Stimulated activated CD4-positive, alpha-beta T cell treated with anti-CD3 and anti-CD28 coated beads, Interleukin-15, amount 100 ng/mL, for 24 hours (primary cell): ENCODE data around the gene KIRREL2.
"Not testable (repeated sequence)": the region's sequence is repeated elsewhere in the genome, so short reads cannot be mapped to it uniquely, and the experiment has no call there.

Experiments used
- DNase-seq: peaks from one replicate; pipeline ENCODE4 v3.0.0-alpha.2; 2020

Gene KIRREL2

DNA sequence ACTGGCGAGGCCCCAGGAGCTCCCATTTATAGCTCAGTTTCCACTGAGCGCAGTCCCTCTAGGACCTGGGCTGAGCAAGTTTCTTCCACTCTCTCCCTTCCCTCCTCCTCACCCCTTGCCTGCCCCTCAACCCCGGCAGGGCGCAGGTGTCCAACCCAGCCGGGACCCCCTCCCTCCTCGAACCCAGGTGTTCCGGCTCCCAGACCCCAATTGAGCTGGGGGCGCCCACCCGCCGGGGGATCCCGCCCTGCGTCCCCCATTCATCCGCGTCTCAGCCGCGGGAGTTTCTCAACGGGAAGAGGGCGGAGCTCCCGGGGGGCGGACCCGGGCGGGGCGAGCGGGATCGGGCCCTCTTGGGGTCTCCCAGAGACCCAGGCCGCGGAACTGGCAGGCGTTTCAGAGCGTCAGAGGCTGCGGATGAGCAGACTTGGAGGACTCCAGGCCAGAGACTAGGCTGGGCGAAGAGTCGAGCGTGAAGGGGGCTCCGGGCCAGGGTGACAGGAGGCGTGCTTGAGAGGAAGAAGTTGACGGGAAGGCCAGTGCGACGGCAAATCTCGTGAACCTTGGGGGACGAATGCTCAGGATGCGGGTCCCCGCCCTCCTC, at the start of gene KIRREL2:
TSS of gene KIRREL2 (plus strand) at position 366 of the 604 bp plus-strand sequence. CDS start at position 575, 209 bp downstream.
- peak; percentile 55 for DNase-seq

DNA sequence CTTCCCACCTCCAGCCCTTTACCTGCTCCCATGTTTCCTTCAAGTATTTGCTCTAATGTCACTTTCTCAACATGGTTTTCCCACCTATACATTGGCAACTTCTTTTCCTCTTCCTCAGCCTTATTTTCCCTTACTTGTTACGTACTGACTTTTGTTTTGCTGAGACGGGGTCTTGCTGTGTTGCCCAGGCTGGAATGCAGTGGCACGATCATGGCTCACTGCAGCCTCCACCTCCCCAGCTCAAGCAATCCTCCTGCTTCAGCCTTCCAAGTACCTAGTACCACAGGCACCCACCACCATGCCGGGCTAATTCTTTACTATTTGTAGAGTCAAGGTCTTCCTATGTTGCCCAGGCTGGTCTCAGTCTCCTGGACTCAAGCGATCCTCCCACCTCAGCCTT, 49.1 kb upstream of the KIRREL2 start:
- no peak for DNase-seq

DNA sequence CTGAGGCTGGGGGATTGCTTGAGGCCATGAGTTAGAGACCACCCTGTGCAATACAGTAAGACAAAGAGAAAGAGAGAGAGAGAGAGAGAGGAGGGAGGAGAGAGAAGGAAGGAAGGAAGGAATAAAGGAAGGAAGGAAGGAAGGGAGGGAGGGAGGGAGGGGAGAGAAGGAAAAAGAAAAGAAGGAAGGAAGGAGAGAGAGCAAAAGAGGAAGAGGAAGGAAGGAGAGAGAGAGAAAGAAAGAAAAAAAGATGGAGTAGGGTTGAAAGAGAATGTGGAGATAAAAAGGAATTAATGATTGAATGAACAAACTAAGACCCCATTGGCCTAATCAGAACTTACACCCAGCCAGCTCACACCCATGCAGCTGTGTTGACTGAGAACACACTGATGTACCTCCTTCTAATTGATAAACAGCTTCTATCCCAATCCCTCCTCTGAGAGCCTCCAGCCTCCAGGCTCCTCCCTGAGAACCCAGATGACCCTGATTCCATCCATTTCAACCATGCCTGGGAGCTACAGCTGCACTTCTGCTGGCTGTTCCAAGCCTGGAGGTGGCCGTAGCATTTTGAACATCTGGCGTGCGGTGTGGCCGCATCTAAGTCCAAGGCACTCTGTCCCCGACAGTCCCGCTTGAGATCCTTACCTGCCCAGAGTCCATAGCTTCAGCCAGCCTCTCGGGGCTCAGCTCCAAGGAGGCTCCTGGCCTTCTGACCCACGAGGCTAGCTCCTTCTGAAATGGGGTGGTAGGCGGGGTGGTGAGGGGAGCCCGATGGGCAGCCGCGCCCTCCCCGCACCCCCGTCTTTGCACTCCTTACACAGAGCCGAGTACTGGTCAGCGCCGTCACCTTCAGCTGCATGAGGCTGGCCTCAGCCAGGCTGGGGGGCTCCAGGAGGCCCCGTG, 45.1 kb upstream of the KIRREL2 start:
- no peak for DNase-seq

DNA sequence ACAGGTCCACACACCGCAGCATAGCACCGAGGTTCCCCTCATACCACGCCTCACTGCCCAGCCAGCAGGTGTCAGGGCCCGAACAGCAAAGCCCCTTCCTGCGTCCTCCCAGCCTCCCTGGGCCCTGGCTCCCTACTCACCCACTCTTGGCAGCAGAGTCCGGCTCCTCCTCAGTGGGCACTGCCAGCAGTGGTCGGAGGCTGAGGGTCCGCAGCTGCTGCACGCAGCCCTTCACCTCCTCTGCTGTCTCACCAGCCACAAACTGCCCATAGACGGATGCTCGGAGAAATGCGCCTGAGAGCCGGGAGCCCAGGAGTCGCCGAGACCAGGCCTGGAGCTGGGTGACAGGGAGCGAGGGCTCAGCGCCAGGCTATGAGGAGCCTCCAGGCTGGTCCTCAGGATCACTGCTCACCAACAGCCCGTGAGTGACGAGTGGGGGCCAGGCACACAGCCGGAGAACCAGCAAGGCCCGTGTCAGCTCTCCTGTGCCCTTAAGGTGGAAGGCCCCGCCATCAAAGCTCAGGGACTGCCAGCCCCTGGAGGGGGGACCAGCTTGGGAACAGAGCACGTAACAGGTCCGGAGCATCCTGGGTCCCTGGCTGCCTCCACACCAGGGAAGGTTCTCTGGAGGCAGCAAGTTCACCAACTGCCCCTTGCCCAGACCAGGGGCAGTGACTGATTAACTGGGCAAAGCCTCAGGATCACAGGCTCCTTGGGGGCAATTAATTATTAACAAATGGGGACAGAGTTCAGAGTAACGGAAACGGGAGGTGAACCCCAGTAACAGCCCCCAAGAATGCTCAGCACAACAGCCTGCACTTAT, 44.3 kb upstream of the KIRREL2 start, which contains the start of gene PRODH2:
TSS of gene PRODH2 (minus strand) at position 626 of the 823 bp plus-strand sequence. CDS start at position 586, 40 bp downstream.
- no peak for DNase-seq

DNA sequence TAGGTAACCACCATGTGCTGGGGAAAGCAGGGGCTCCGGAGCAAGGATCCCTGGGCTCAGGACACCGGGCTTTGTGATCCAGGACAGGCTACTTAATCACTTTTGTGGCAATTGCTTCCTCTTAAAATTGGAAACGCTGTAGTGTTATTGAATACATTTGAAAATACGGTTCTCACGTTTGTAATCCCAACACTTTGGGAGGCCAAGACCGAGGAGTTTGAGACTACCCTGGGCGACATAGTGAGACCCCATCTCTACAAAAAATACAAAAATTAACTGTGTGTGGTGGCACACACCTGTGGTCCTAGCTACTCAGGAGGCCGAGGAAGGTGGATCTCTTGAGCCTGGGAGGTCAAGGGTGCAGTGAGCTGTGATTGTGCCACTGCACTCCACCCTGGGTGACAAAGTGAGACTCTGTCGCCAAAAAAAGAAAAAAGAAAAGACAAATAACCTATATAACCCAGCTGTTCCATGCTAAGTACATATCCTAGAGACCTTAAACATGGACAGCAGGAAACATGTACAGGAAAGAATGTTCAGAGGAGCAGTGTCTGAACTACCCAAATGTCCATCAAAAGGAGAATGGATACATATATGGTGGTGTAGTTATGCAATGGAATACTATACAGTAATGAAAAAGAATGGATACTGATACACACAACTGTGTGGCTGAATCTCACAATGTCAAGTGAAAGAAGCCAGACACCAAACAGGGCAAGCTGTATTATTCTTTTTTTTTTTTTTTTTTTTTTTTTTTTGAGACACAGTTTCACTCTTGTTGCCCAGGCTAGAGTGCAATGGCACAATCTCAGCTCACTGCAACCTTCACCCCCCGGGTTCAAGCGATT, 43.4 kb upstream of the KIRREL2 start:
- DNase-seq = no peak

DNA sequence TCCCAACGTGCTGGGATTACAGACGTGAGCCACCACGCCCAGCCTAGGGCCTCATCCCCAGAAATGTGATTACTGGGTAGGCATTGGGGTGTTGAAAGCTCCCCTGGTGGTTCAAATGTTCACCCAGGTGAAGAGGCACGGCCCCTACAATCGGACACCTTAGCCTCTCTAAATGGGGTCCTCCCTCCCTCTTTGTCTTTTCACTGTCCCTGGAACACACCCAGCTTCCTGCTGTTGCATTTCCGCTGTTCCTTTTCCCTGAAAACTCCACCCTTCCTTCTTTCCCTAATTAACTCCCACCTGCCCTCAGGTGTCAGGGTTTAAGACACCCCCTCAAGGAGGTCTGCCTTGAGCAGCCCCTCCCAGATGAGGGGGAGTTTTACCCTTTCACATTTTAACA, 40.4 kb upstream of the KIRREL2 start:
- DNase-seq = no peak

DNA sequence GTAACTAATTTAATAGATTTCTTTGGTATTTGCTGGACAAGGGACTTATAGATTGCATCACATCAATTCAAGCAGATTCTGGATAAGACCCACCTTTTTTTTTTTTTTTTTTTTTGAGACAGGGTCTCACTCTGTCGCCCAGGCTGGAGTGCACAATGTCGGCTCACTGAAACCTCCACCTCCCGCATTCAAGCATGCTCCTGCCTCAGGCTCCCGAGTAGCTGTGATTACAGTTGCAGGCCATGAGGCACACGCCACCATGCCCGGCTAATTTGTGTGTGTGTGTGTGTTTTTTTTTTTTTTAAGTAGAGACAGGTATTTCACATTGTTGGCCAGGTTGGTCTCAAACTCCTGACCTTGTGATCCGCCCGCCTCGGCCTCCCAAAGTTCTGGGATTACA, 39.9 kb upstream of the KIRREL2 start:
- DNase-seq = no peak

DNA sequence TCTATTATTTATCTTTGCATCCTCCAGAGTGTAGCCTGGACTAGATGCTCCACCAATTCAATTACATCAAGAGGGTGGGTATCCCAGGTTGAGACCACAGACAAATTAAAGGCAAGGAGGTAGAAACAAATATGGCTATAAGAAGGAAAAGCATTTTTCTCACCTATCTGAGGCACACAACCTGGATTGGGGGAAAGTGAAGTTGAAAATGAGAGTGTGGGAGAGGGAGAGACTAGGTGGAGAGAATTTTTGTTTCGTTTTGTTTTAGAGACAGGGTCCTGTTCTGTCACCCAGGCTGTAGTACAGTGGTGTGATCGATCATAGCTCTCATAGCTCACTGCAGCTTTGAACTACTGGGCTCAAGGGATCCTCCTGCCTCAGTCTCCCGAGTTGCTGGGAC, 38.3 kb upstream of the KIRREL2 start:
- no peak for DNase-seq

DNA sequence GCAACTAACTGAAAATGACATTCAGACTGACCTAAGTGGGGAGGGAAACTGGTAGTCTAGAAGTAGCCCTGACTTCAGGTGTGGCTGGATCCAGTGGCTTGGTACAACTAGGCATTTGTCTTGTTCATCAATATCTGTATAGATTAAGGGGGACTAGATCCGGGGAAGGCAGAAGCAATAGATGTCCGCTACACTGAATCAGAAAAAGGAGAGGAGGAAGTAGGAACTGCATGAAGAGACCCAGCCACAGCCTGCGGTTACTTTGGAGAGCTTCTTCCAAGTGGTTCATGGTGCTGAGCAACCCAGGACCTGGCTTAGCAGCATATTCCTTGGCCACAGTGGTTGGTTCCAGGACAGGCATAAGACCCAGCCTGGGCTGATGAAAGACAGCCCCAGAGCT, 34.1 kb upstream of the KIRREL2 start:
- no peak for DNase-seq

DNA sequence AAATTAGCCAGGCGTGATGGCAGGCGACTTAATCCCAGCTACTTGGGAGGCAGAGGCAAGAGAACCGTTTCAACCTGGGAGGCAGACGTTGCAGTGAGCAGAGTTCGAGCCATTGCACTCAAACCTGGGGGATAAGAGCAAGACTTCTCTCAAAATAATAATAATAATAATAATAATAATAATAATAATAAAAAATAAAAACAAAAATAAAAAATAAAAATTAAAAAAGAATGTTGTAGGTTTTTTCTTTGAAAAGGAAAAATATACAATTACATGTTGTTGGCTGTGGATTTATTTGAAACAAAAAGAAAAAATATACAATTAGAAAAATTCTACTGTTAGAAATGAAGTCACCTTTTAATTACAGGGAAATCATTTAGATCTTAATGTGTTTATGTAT, 32.6 kb upstream of the KIRREL2 start:
- no peak for DNase-seq

DNA sequence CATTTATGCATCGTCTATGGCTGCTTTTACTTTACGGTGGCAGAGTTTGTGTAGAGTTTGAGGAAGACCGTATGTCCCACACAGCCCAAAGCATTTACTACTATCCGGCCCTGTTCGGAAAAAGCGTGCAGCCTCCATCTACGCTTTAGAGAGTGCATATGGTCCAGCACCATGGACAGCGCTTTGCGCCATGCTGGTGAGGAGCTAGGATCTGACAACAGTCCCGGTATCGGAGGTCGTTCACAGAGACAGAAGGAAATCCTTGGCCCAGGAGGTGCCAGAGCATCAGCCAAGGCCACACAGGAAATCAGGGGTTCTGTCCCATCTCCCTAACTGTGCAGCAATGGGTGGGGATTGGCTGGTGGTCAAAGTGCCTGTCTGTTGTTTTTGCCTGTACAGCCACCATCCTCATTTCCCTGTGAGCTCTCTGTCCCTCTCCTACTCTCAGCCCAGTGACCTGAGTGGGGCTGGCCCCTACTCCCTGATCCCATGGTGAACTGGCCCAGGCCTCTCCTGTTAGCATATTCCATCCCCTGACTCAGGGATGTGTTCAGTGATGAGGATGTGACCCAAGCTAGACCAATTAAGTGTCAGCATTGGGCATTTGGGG, 27.9 kb upstream of the KIRREL2 start:
- DNase-seq = peak; percentile 71

DNA sequence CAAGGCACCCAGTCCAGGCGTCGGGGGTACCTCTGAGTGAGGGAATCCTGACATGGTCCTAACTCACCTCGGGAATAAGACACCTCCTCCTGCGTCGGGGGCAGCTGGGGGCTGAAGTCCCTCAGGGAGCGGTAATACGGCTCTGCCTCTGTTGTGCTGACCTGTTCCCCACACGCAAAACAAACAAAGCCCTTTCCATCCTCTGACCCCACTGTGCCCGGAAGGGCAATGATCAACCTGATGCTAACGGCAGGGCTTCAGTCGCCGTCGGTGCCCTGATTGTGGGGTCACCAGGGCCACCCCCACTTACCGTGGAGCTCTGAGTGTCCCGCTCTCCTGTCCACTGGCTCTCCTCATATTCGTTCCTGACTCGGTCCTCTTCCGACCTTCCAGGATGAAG, 25.7 kb upstream of the KIRREL2 start:
- no peak for DNase-seq

DNA sequence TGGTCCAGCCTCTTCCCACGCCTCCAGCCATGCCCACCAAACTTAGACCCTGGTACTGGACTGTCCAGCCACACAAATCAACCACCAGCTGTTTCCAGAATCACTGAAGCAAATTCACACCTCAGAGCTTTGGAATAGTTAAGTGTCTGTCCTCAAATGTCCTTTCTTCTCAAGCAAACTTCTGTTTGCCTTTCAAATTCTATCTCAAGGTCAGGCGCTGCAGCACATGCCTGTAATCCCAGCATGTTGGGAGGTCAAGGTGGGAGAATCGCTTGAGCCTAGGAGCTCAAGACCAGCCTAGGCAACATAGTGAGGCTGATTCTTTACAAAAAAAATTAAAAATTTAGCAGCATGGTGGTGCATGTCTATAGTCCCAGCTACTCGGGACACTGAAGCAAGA, 24.7 kb upstream of the KIRREL2 start:
- DNase-seq = no peak

DNA sequence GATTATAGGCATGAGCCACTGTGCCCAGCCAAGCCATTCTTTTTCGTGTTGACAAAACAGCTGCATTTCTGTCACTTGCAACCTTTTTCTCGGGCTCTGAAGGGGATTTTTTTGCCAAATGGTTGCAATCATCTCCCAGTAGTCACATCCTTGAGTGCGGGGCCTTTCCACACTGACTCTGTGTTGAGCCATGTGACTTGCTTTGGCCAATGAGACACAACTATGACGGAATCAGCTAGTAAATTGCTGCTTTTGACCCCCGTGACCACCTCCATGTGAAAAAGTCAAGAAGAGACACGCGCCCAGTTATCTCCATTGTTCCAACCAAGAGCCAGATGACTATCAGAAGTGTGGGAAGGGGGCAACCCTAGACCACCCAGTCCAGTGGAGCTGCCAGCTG, 22.7 kb upstream of the KIRREL2 start:
- no peak for DNase-seq

DNA sequence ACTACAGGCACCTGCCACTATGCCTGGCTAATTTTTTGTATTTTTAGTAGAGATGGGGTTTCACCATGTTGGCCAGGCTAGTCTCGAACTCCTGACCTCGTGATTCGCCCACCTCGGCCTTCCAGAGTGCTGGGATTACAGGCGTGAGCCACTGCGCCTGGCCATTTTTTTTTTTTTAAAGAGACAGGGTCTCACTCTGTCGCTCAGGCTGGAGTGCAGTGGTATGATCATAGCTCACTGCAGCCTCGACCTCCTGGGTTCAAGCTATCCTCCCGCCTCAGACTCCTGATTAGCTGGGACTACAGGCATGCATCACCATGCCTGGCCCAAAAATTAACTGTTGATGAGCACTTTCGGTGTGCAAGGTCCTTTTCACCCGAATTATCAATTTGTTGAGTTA, 20.6 kb upstream of the KIRREL2 start:
- DNase-seq = not testable (repeated sequence)

DNA sequence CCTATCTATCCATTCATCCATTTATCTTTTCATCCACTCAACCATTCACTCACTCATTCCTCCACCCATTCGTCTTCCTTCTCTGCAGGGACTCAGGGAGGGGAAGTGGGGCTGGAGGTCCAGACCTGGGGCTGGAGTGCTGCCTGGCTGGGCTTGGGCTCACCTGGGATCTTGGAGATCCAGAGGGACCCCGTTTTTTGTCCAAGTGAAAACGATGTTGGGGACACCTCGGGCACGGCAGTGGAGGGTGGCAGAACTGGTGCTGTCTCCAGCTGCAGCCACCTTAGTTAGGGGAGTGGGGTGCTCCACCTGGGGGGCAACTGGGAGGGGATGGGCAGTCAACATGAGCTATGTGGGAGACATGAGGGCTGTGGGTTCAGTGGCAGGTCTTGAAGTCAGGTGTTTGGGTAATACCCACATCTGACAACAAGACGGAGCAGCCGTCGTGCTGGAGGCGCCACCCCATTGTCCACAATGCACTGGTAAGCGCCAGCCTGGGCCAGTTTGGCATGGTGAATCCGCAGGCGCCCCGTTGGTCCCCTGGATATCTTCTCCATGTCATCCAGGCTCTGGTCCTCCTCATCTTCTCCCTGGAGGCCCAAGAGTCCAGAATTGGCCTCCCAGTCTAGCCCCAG, 14.6 kb upstream of the KIRREL2 start:
- DNase-seq = no peak

DNA sequence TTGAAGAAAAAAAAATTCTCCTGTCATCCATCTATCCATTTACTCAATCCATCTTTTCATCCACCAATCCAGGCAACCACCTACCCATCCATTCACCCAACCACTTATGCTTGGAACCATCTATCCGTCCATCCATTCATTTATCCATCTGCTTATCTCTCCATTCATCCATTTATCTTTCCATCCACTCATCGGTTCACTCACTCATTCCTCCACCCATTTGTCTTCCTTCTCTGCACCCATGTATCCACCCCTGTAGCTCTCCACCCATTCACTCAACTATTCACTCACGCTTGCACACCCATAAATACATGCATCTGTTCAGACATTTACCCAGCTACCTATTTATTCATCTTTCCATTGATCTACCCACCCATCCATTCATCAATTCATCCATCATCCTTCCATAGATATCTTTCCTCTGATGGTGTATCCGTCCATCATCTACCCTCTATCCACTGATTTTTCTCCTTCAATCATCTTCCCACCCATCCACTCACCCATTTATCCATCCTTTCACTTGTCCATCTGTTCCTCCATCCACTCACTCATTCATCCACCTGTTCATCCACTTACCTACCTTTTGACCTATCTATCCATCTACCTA, 13.9 kb upstream of the KIRREL2 start:
- no peak for DNase-seq

DNA sequence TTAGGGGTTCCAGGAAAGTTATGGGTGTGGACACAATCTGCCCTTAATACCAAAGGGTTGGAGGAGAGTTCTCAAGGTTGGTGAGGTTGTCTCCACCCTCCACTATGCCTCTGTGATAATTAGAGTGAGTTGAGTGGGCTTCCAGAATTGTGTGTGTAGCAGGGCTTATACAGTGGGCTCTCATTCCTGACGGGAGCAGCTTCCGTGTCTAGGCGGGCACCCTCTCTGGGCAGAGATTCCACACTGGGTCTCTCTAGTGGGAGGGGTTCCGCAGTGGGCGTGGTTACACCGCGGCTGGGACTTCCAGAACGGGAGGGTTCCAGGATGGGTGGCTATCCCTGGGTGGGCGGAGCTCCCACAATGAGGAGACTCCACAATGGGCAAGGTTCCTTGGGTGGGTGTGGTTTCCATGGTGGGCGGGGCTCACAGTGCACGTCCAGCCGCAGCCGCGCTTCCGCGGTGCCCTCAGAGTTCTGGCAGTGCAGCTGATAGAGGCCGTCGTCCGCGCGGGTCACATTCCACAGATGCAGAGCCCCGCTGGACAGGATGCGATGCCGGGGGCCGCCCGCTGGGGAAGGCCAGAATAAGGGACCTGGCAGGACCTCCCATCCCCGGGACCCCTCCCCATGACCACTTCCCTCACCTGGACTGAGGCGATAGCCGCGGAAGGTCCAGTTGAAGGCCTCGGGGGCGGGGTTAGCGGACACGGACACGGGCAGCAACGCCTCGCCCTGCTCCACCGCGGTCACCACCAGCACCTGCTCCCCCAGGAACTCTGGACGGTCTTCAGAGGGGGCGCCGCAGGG, 12.8 kb upstream of the KIRREL2 start:
- DNase-seq = peak; percentile 49

DNA sequence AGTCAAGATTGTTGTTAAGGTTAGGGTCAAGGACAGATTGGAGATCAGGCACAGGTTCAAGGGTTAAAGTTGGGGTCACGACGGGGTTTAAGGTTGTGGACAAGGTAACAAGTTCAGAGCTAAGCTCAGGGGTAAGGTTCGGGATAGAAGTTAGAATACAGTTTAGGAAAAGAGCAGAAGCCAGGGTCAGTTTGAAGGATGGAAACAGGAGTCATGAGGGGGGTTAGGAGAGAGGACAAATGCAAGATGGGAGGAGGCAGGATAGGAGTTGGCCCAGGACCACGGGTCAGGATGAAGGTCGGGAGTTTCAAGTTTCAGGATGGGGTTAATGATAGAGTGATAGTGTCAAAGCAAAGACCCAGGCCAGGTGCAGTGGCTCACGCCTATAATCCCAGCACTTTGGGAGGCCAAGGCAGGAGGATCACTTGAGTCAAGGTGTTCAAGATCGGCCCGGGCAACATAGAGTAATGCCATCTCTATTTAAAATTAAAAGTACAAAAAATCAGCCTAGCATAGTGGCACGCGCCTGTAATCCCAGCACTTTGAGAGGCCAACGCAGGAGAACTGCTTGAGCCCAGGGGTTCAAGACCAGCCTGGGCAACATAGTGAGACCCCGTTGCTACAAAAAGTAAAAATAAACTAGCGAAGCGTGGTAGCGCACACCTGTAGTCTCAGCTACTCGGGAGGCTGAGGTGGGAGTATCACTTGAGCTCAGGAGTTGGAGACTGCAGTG, 12.1 kb upstream of the KIRREL2 start:
- DNase-seq = no peak
